ENCODE measurements around the gene FAM177A1.
A peak's percentile ranks its signal among the peaks of the same experiment; 100 is the strongest.
"Not testable (repeated sequence)": the region's sequence is repeated elsewhere in the genome, so short reads cannot be mapped to it uniquely, and the experiment has no call there.

The FAM177A1 gene

GRCh38 chr14:35061113-35061791, 15.2 kb downstream of the FAM177A1 start:
- DNase-seq (ENCODE audit: low spot score) = not testable (repeated sequence)

- not testable (repeated sequence) for DNase-seq (ENCODE audit: low spot score)
Observed at GRCh38 chr14:35065731-35066130, 19.7 kb downstream of the FAM177A1 start.

- DNase-seq (ENCODE audit: low spot score) = no peak
Observed at GRCh38 chr14:35068238-35069012, 22.4 kb downstream of the FAM177A1 start.

GRCh38 chr14:35072226-35072625, 26.2 kb downstream of the FAM177A1 start:
- no peak for DNase-seq (ENCODE audit: low spot score)

GRCh38 chr14:35073486-35073885, 27.4 kb downstream of the FAM177A1 start:
- no peak for DNase-seq (ENCODE audit: low spot score)

GRCh38 chr14:35078082-35078481, 32.0 kb downstream of the FAM177A1 start:
- DNase-seq (ENCODE audit: low spot score) = no peak

- DNase-seq (ENCODE audit: low spot score) = no peak
Observed at GRCh38 chr14:35079742-35080141, 33.7 kb downstream of the FAM177A1 start.

GRCh38 chr14:35083530-35084150, 37.6 kb downstream of the FAM177A1 start:
- no peak for DNase-seq (ENCODE audit: low spot score)

- DNase-seq (ENCODE audit: low spot score) = no peak
Observed at GRCh38 chr14:35085441-35085840, 39.4 kb downstream of the FAM177A1 start.

GRCh38 chr14:35088514-35088913, 42.4 kb downstream of the FAM177A1 start:
- no peak for DNase-seq (ENCODE audit: low spot score)

GRCh38 chr14:35094645-35095044, 48.6 kb downstream of the FAM177A1 start:
- DNase-seq (ENCODE audit: low spot score) = not testable (repeated sequence)

GRCh38 chr14:35107866-35108265, 61.8 kb downstream of the FAM177A1 start:
- DNase-seq (ENCODE audit: low spot score) = no peak

- DNase-seq (ENCODE audit: low spot score) = no peak
Observed at GRCh38 chr14:35112641-35113040, 66.6 kb downstream of the FAM177A1 start.

GRCh38 chr14:35113308-35113950, 67.4 kb downstream of the FAM177A1 start:
- no peak for DNase-seq (ENCODE audit: low spot score)

GRCh38 chr14:35114036-35114435, 68.0 kb downstream of the FAM177A1 start:
- no peak for DNase-seq (ENCODE audit: low spot score)

GRCh38 chr14:35116242-35116641, 70.2 kb downstream of the FAM177A1 start:
- no peak for DNase-seq (ENCODE audit: low spot score)

- DNase-seq (ENCODE audit: low spot score) = no peak
Observed at GRCh38 chr14:35117112-35117511, 71.0 kb downstream of the FAM177A1 start.

- DNase-seq (ENCODE audit: low spot score) = no peak
Observed at GRCh38 chr14:35121026-35121886, 75.2 kb downstream of the FAM177A1 start.

- DNase-seq (ENCODE audit: low spot score) = peak; percentile 91
Observed at GRCh38 chr14:35121887-35122695, 76.0 kb downstream of the FAM177A1 start, which contains the start of the genes PPP2R3C and PRORP. PPP2R3C (minus strand) TSS chr14:35121990; CDS start chr14:35121959, 31 bp downstream. PRORP (plus strand) TSS chr14:35122552; CDS start chr14:35123246, 694 bp downstream.

- peak; percentile 12 for DNase-seq (ENCODE audit: low spot score)
Observed at GRCh38 chr14:35122696-35123387, 76.8 kb downstream of the FAM177A1 start.
